Transverse colon (tissue), 4 donors: ENCODE measurements around the gene AQR.

Source experiments
- CTCF ChIP-seq, 5 experiments: fragments of 200-600 bp in 3 of 5; fragments of 450-650 bp in 2 of 5; sonication (generic) in 3 of 5; IDR thresholded peaks; 1 replicate in 2 of 5; 2 replicates in 3 of 5; pipeline ENCODE4 v1.5.1; 2016 to 2017; ENCODE audit warnings: antibody characterized with exemption in 5 of 5, inconsistent platforms in 3 of 5, mild to moderate bottlenecking in 2 of 5, moderate library complexity in 1 of 5
- POLR2AphosphoS5 ChIP-seq, 3 donors: sonication (generic); formaldehyde crosslinking; IDR thresholded peaks; one replicate each; pipeline ENCODE4 v1.6.1; 2016; ENCODE audit warnings: antibody characterized with exemption in 3 of 3

DNA sequence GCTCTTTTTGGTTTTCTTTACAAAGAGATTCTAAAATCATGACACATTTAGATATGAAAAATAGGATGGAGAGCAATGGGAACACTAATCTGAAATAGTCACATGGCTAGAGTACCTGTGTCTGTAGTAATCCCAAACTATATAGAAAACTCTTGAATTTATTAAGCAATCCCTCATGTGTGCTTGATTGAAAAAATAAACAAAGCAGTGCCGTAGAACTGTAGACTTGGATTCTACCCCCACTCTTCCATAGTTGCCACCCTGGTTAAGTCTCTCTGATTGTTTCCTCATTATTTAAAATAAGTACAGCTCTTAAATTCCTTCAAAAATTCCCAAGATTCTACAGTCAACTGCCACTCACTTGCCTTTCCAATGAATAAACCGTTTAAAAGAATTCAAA lies 115.3 kb downstream of the AQR start:
- TF ChIP-seq CTCF (IDR thresholded peaks at IDR 0.05) (no peak), POLR2AphosphoS5 (IDR thresholded peaks at IDR 0.05) (no peak)
